Mesenchymal stem cell (in vitro differentiated cells and primary cell): ENCODE data around the gene ITGAD.
A peak's percentile ranks its signal among the peaks of the same experiment; 100 is the strongest.

Experiments
- DNase-seq: peaks from one replicate; pipeline ENCODE4 v3.0.0-alpha.2; 2013
- H2AFZ ChIP-seq: one replicate; pipeline ENCODE4 v1.6.1; 2013; ENCODE audit warnings: low read depth, mild to moderate bottlenecking, control low read depth, inconsistent platforms, low read length, moderate library complexity
- H2AK5ac ChIP-seq: 2 replicates; pipeline ENCODE4 v1.6.1; 2013; ENCODE audit warnings: low read length, moderate library complexity, mild to moderate bottlenecking, inconsistent platforms; ENCODE audit not compliant: severe bottlenecking
- H2BK120ac ChIP-seq: one replicate; pipeline ENCODE4 v1.6.1; 2013; ENCODE audit warnings: low read depth, mild to moderate bottlenecking, inconsistent platforms, low read length, moderate library complexity
- H2BK12ac ChIP-seq, 2 experiments: one replicate each; pipeline ENCODE4 v1.6.1; 2013; ENCODE audit warnings: inconsistent platforms in 2 of 2, low read length in 2 of 2, mild to moderate bottlenecking in 2 of 2, moderate library complexity in 2 of 2, control low read depth in 1 of 2
- H2BK15ac ChIP-seq: one replicate; pipeline ENCODE4 v1.6.1; 2013; ENCODE audit warnings: mild to moderate bottlenecking, low read depth, inconsistent platforms; ENCODE audit not compliant: poor library complexity, severe bottlenecking
- H2BK5ac ChIP-seq: 2 replicates; pipeline ENCODE4 v1.6.1; 2013; ENCODE audit warnings: low read depth, mild to moderate bottlenecking, low read length, control low read depth, inconsistent platforms; ENCODE audit not compliant: poor library complexity, severe bottlenecking
- H3K14ac ChIP-seq, 2 experiments: one replicate each; pipeline ENCODE4 v1.6.1; 2013; ENCODE audit warnings: inconsistent platforms in 2 of 2, low read length in 2 of 2, control low read depth in 1 of 2, mild to moderate bottlenecking in 1 of 2, moderate library complexity in 1 of 2
- H3K18ac ChIP-seq, 2 experiments: one replicate each; pipeline ENCODE4 v1.6.1; 2013; ENCODE audit warnings: inconsistent platforms in 2 of 2, low read length in 2 of 2, control low read depth in 1 of 2, low read depth in 1 of 2, mild to moderate bottlenecking in 1 of 2
- H3K23ac ChIP-seq, 2 experiments: one replicate each; pipeline ENCODE4 v1.6.1; 2013; ENCODE audit warnings: inconsistent platforms in 2 of 2, low read length in 2 of 2, mild to moderate bottlenecking in 2 of 2, moderate library complexity in 2 of 2, control low read depth in 1 of 2
- H3K27ac ChIP-seq: 2 replicates; pipeline ENCODE4 v1.5.1; 2013; ENCODE audit warnings: mild to moderate bottlenecking, moderate library complexity, low read length, control low read depth, inconsistent platforms; ENCODE audit not compliant: poor library complexity, severe bottlenecking
- H3K27me3 ChIP-seq, 2 experiments: 2 replicates each; pipeline versions ENCODE4 v1.6.1 to v1.7.0; 2013; ENCODE audit warnings: low read length in 2 of 2, mild to moderate bottlenecking in 2 of 2, moderate library complexity in 2 of 2, control low read depth in 1 of 2, inconsistent platforms in 1 of 2; ENCODE audit not compliant: control insufficient read depth in 1 of 2, insufficient read depth in 1 of 2
- H3K36me3 ChIP-seq, 2 experiments: 2 replicates each; pipeline versions ENCODE4 v1.6.1 to v1.7.0; 2013; ENCODE audit warnings: low read length in 2 of 2, control low read depth in 1 of 2, inconsistent platforms in 1 of 2, low read depth in 1 of 2, mild to moderate bottlenecking in 1 of 2; ENCODE audit not compliant: insufficient read depth in 2 of 2, control insufficient read depth in 1 of 2
- H3K4ac ChIP-seq, 2 experiments: one replicate each; pipeline ENCODE4 v1.6.1; 2013; ENCODE audit warnings: inconsistent platforms in 2 of 2, low read length in 2 of 2, mild to moderate bottlenecking in 2 of 2, moderate library complexity in 2 of 2, control low read depth in 1 of 2, low read depth in 1 of 2
- H3K4me1 ChIP-seq: 2 replicates; pipeline ENCODE4 v1.6.1; 2013; ENCODE audit warnings: low read depth, low read length, control low read depth; ENCODE audit not compliant: control insufficient read depth, insufficient read depth
- H3K4me2 ChIP-seq: 2 replicates; pipeline ENCODE4 v1.6.1; 2013; ENCODE audit warnings: low read length, mild to moderate bottlenecking, inconsistent platforms; ENCODE audit not compliant: poor library complexity, severe bottlenecking
- H3K4me3 ChIP-seq, 2 experiments: 2 replicates each; pipeline versions ENCODE4 v1.5.1 to v1.7.0; 2013; ENCODE audit warnings: low read length in 2 of 2, mild to moderate bottlenecking in 2 of 2, control low read depth in 1 of 2, low read depth in 1 of 2; ENCODE audit not compliant: insufficient read depth in 1 of 2
- H3K79me1 ChIP-seq: replicated peaks from 2 replicates; pipeline ENCODE4 v1.6.1; 2013; ENCODE audit warnings: mild to moderate bottlenecking, control low read depth, low read length, inconsistent platforms; ENCODE audit not compliant: poor library complexity, severe bottlenecking
- H3K9ac ChIP-seq: 2 replicates; pipeline ENCODE4 v1.7.0; 2013; ENCODE audit warnings: mild to moderate bottlenecking, low read length, moderate library complexity
- H3K9me3 ChIP-seq: 2 replicates; pipeline ENCODE4 v1.7.0; 2013; ENCODE audit warnings: mild to moderate bottlenecking, low read length; ENCODE audit not compliant: control insufficient read depth
- H4K8ac ChIP-seq: one replicate; pipeline ENCODE4 v1.6.1; 2013; ENCODE audit warnings: inconsistent platforms, mild to moderate bottlenecking, low read length, moderate library complexity
- H4K91ac ChIP-seq: one replicate; pipeline ENCODE4 v1.6.1; 2013; ENCODE audit warnings: mild to moderate bottlenecking, low read length, inconsistent platforms
- WGBS: methylation state at CpG from one replicate; pipeline ENCODE4 v1.1.7; 2013; ENCODE audit warnings: mixed read lengths; 5-methylcytosine and 5-hydroxymethylcytosine counted together

ITGAD gene

DNA sequence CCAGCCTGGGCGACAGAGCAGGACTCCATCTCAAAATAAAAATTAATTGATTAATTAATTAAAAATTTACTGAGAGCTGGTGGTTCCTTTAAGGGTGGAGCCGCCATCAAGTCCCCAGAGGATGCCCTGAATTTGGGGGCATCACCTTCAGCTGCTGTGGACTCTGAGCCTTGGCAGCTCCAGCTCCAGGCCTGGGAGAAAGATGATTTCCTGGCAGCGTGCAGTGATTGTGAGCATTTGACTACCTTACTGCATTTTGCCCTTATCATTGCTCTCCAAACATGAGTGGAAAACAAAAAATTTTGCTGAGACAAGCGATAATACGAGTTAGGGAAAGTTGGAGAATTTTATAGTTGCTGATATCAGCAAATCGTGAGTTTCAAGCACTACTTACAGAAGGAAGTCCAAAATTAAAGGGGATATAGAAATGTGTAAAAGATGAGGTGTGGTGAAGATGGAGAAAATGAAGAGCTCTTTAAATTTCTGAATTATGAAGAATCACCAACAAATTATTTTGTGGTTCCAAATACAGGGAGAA lies 2.6 kb upstream of the ITGAD start:
- no peak overlapping the region for H4K8ac ChIP-seq
- H3K4me1 ChIP-seq: peaks cover 7% of the 10 kb centered on the region
- no peak overlapping the region for H3K4me2 ChIP-seq
- no peak overlapping the region for H2BK120ac ChIP-seq
- no peaks in the 10 kb centered on the region for H3K79me1 ChIP-seq
- H3K27ac ChIP-seq: no peak overlapping the region
- H3K4me3 ChIP-seq: no peak overlapping the region
- H3K18ac ChIP-seq: no peak overlapping the region
- H2AFZ ChIP-seq: no peak overlapping the region
- no peak overlapping the region for H2BK5ac ChIP-seq
- H3K4ac ChIP-seq: no peak overlapping the region
- H3K14ac ChIP-seq: no peak overlapping the region
- 63% methylated on average over 4 of the region's 6 CpGs for WGBS
- no peaks in the 10 kb centered on the region for H3K9me3 ChIP-seq
- no peak overlapping the region for H2BK12ac ChIP-seq
- H3K36me3 ChIP-seq: no peaks in the 10 kb centered on the region
- no peak overlapping the region for H2BK15ac ChIP-seq
- H4K91ac ChIP-seq: no peak overlapping the region
- no peak overlapping the region for H3K23ac ChIP-seq
- no peak overlapping the region for H3K9ac ChIP-seq
- no peak for DNase-seq
- peaks cover 0 to 30% of the 10 kb centered on the region in 2 experiments for H3K27me3 ChIP-seq
- H2AK5ac ChIP-seq: no peak overlapping the region

DNA sequence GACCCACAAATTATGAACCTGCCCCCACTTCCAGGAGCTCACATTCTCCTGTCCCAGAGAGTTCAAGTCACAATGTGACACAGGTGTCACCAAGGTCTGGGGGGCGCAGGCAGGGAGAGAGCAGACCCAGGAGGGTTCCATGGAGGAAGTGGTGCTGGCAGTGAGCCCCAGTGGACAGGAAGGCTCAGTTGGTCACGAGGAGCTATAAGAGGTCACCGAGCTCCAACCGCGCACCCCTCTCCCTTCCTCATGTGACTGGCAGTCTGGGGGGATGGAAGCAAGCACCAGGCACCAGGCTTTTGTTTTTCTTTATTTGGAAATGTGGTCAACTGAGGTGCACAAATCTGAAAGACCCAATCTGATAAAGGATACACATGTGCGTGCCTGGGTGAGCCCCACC lies 2.5 kb downstream of the ITGAD start:
- H3K36me3 ChIP-seq: no peaks in the 10 kb centered on the region
- no peak overlapping the region for H2BK120ac ChIP-seq
- H3K4me1 ChIP-seq: peaks cover 7% of the 10 kb centered on the region
- no peak overlapping the region for H2AFZ ChIP-seq
- H3K9me3 ChIP-seq: peaks cover 10% of the 10 kb centered on the region
- peaks cover 0 to 16% of the 10 kb centered on the region in 2 experiments for H3K27me3 ChIP-seq
- H3K79me1 ChIP-seq: no peaks in the 10 kb centered on the region
- H3K4ac ChIP-seq: no peak overlapping the region
- no peak overlapping the region for H3K4me2 ChIP-seq
- H3K18ac ChIP-seq: no peak overlapping the region
- no peak overlapping the region for H3K23ac ChIP-seq
- H2BK5ac ChIP-seq: no peak overlapping the region
- H2AK5ac ChIP-seq: no peak overlapping the region
- no peak overlapping the region for H3K27ac ChIP-seq
- H3K9ac ChIP-seq: no peak overlapping the region
- H2BK15ac ChIP-seq: no peak overlapping the region
- H2BK12ac ChIP-seq: no peak overlapping the region
- WGBS: 65% methylated on average over 4 of the region's 6 CpGs
- no peak overlapping the region for H3K14ac ChIP-seq
- DNase-seq: no peak
- no peak overlapping the region for H3K4me3 ChIP-seq
- H4K91ac ChIP-seq: no peak overlapping the region
- no peak overlapping the region for H4K8ac ChIP-seq

DNA sequence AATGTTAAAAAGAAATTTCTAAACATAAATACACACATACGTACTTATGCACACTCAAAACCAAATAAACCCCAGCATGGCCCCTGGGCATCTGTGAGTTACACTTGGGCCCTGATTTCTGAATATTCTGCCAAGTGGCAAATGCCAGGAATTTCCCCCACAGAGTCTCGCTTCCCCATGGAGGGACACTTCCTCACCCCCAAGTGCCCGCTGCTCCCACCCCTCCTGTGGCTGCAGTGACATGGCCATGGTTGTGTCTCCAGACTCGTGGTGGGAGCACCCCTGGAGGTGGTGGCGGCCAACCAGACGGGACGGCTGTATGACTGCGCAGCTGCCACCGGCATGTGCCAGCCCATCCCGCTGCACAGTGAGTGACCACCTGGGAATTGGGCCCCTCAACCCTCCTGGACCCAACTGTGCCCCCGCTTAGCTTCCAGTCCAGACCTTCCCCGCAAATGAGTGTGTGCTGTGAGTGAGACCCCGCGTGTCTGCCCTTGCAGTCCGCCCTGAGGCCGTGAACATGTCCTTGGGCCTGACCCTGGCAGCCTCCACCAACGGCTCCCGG lies 4.0 kb downstream of the ITGAD start:
- Histone ChIP-seq H3K9me3 (peaks cover 10% of the 10 kb centered on the region), H3K4ac (no peak overlapping the region), H3K36me3 (no peaks in the 10 kb centered on the region), H3K23ac (no peak overlapping the region), H2AK5ac (no peak overlapping the region), H3K27me3 (peaks cover 0 to 16% of the 10 kb centered on the region in 2 experiments), H3K4me3 (no peak overlapping the region), H3K9ac (no peak overlapping the region), H3K79me1 (no peaks in the 10 kb centered on the region), H3K18ac (no peak overlapping the region), H2AFZ (no peak overlapping the region), H4K8ac (no peak overlapping the region), H2BK15ac (no peak overlapping the region), H2BK120ac (no peak overlapping the region), H3K4me2 (no peak overlapping the region), H3K14ac (no peak overlapping the region), H2BK12ac (no peak overlapping the region), H4K91ac (peak overlapping the region; percentile 8), H2BK5ac (no peak overlapping the region), H3K27ac (no peak overlapping the region), H3K4me1 (peaks cover 7% of the 10 kb centered on the region)
- no peak for DNase-seq
- WGBS: 83% methylated on average over 18 of the region's 18 CpGs

DNA sequence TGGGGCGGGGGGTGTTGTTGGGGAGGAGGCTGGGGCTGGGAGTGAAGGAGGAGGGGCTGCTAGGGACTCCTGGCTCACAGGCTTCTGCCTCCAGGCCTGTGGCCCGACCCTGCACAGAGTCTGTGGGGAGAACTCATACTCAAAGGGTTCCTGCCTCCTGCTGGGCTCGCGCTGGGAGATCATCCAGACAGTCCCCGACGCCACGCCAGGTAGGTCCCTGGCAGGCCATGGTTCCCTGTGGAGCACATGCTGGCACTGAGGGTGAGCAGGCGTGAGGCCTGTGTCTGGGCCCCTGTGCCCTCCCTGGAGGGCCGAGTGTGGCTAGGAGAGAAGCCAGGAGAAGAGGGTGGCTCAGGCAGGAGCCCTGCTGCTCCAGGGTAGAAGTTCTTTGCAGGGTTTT lies 4.6 kb downstream of the ITGAD start:
- Histone ChIP-seq H2BK120ac (no peak overlapping the region), H2BK12ac (no peak overlapping the region)

More for the DNA sequence above, 4.6 kb downstream of the ITGAD start:
- Histone ChIP-seq H3K36me3 (no peaks in the 10 kb centered on the region), H3K4ac (no peak overlapping the region), H4K8ac (no peak overlapping the region), H3K4me3 (no peak overlapping the region), H2BK5ac (no peak overlapping the region), H3K27me3 (peaks cover 0 to 14% of the 10 kb centered on the region in 2 experiments), H3K14ac (no peak overlapping the region), H2BK15ac (no peak overlapping the region), H3K23ac (no peak overlapping the region), H3K27ac (no peak overlapping the region), H3K9me3 (peaks cover 10% of the 10 kb centered on the region), H2AFZ (no peak overlapping the region), H4K91ac (no peak overlapping the region), H3K79me1 (no peaks in the 10 kb centered on the region), H3K9ac (no peak overlapping the region), H3K4me2 (no peak overlapping the region), H2AK5ac (no peak overlapping the region), H3K18ac (no peak overlapping the region), H3K4me1 (peaks cover 7% of the 10 kb centered on the region)
- WGBS: 77% methylated on average over 9 of the region's 9 CpGs
- no peak for DNase-seq
